Astrocyte (in vitro differentiated cells and primary cell): ENCODE results near the gene SFT2D2. TPM values are rescaled to one million over a fixed set of nuclear protein-coding genes. Genes with fewer than 3 reads are reported as not detected.

ENCODE experiments used
- DNase-seq: peaks from one replicate; pipeline ENCODE4 v3.0.0-alpha.2; 2010; ENCODE audit warnings: low read depth
- FAIRE-seq: peaks from 2 replicates; lab custom pipeline; 2011; peaks lifted over from hg19 to GRCh38; lab: Jason Lieb, UNC
- H2AFZ ChIP-seq: 2 replicates; pipeline ENCODE4 v1.6.0; 2012; ENCODE audit warnings: low read depth, low read length, inconsistent platforms
- H3K27ac ChIP-seq: 2 replicates; pipeline ENCODE4 v1.5.1; 2011; ENCODE audit warnings: low read depth, low read length, inconsistent platforms
- H3K27me3 ChIP-seq: 2 replicates; pipeline ENCODE4 v1.6.0; 2011; ENCODE audit warnings: low read length, inconsistent platforms; ENCODE audit not compliant: insufficient read depth
- H3K36me3 ChIP-seq: 2 replicates; pipeline ENCODE4 v1.5.1; 2011; ENCODE audit warnings: low read length, inconsistent platforms; ENCODE audit not compliant: insufficient read depth
- H3K4me1 ChIP-seq: 2 replicates; pipeline ENCODE4 v1.5.1; 2011; ENCODE audit warnings: low read length, inconsistent platforms; ENCODE audit not compliant: insufficient read depth
- H3K4me2 ChIP-seq: 2 replicates; pipeline ENCODE4 v1.6.0; 2012; ENCODE audit warnings: low read length, inconsistent platforms
- H3K4me3 ChIP-seq: 2 replicates; pipeline ENCODE4 v1.5.1; 2011; ENCODE audit warnings: low read depth, mild to moderate bottlenecking, low read length, inconsistent platforms; ENCODE audit not compliant: insufficient read depth
- H3K79me2 ChIP-seq: 2 replicates; pipeline ENCODE4 v1.6.0; 2012; ENCODE audit warnings: mild to moderate bottlenecking, low read length, inconsistent platforms; ENCODE audit not compliant: insufficient read depth
- H3K9ac ChIP-seq: 2 replicates; pipeline ENCODE4 v1.6.0; 2012; ENCODE audit warnings: mild to moderate bottlenecking, low read length, inconsistent platforms
- H3K9me3 ChIP-seq: 2 replicates; pipeline ENCODE4 v1.5.1; 2012; ENCODE audit warnings: low read depth, mild to moderate bottlenecking, low read length, inconsistent platforms; ENCODE audit not compliant: insufficient read depth
- H4K20me1 ChIP-seq: 2 replicates; pipeline ENCODE4 v1.6.0; 2012; ENCODE audit warnings: low read length, inconsistent platforms; ENCODE audit not compliant: insufficient read depth
- H3K27ac Mint-ChIP-seq: one replicate; pipeline ENCODE4 v1.8.0; 2021; ENCODE audit warnings: mild to moderate bottlenecking, mixed read lengths; ENCODE audit not compliant: unreplicated experiment
- H3K27me3 Mint-ChIP-seq: one replicate; pipeline ENCODE4 v1.8.0; 2021; ENCODE audit warnings: low read depth, mixed read lengths; ENCODE audit not compliant: unreplicated experiment
- H3K36me3 Mint-ChIP-seq: one replicate; pipeline ENCODE4 v1.8.0; 2021; ENCODE audit warnings: low read depth, mixed read lengths; ENCODE audit not compliant: unreplicated experiment
- H3K4me1 Mint-ChIP-seq: one replicate; pipeline ENCODE4 v1.8.0; 2021; ENCODE audit warnings: low read depth, mixed read lengths; ENCODE audit not compliant: unreplicated experiment
- H3K4me3 Mint-ChIP-seq: one replicate; pipeline ENCODE4 v1.8.0; 2021; ENCODE audit warnings: mild to moderate bottlenecking, moderate library complexity, mixed read lengths; ENCODE audit not compliant: unreplicated experiment
- H3K9me3 Mint-ChIP-seq: one replicate; pipeline ENCODE4 v1.8.0; 2021; ENCODE audit warnings: mild to moderate bottlenecking, mixed read lengths; ENCODE audit not compliant: unreplicated experiment
- EZH2 ChIP-seq: IDR thresholded peaks from 2 replicates; pipeline ENCODE4 v1.6.1; 2012; ENCODE audit warnings: mild to moderate bottlenecking, low read length, inconsistent platforms; ENCODE audit not compliant: insufficient read depth
- total RNA-seq: library from RNA; stranded (reverse); gene quantifications from 2 replicates; pipeline ENCODE4 v1.2.1, GENCODE V29; 2021
- TF ChIP-seq, protein P1 (sequence below): IDR thresholded peaks from 2 replicates; pipeline ENCODE4 v1.5.1; 2011; ENCODE audit warnings: low read depth, mild to moderate bottlenecking, inconsistent platforms, low read length, moderate library complexity; ENCODE audit not compliant: insufficient read depth

Gene SFT2D2
- total RNA-seq, 1 donor from 2014 or later, result 73.4 TPM

DNA sequence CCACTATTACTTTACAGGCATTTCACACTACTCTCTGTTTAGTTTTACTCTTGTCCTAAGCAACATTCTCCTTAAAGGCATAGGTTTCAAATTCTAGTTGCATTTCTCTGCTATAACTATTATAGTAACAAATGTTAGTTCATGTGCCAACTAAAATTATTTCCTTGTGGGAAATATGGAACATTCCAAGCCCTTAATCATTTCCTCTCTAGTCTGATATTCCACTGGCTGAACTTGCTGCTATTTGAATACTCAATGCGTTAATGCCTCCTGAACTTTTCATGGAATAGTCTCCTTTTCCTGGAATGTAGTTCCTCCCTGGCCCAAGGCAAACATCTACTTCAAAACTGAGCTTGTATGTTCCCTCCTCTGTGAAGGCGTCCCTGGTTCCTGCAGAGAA is 35.6 kb downstream of the SFT2D2 start:
- Histone ChIP-seq H3K9ac (no peak overlapping the region), H3K9me3 (peaks cover 4% of the 10 kb centered on the region), H3K27me3 (no peaks in the 10 kb centered on the region), H2AFZ (no peak overlapping the region), H3K4me1 (peaks cover 14% of the 10 kb centered on the region), H3K36me3 (no peaks in the 10 kb centered on the region), H3K4me3 (peak overlapping the region; percentile 32), H3K27ac (peak overlapping the region; percentile 52), H3K79me2 (peaks cover 4% of the 10 kb centered on the region), H3K4me2 (peak overlapping the region; percentile 79), H4K20me1 (peaks cover 6% of the 10 kb centered on the region)
- DNase-seq, result peak; percentile 78
- H3K27me3 Mint-ChIP-seq, result no peaks in the 10 kb centered on the region
- peaks cover 11% of the 10 kb centered on the region for H3K4me1 Mint-ChIP-seq
- peaks cover 26% of the 10 kb centered on the region for H3K36me3 Mint-ChIP-seq
- no peak overlapping the region for H3K4me3 Mint-ChIP-seq
- no peak overlapping the region for H3K27ac Mint-ChIP-seq
- TF ChIP-seq, protein P1, sequence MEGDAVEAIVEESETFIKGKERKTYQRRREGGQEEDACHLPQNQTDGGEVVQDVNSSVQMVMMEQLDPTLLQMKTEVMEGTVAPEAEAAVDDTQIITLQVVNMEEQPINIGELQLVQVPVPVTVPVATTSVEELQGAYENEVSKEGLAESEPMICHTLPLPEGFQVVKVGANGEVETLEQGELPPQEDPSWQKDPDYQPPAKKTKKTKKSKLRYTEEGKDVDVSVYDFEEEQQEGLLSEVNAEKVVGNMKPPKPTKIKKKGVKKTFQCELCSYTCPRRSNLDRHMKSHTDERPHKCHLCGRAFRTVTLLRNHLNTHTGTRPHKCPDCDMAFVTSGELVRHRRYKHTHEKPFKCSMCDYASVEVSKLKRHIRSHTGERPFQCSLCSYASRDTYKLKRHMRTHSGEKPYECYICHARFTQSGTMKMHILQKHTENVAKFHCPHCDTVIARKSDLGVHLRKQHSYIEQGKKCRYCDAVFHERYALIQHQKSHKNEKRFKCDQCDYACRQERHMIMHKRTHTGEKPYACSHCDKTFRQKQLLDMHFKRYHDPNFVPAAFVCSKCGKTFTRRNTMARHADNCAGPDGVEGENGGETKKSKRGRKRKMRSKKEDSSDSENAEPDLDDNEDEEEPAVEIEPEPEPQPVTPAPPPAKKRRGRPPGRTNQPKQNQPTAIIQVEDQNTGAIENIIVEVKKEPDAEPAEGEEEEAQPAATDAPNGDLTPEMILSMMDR, result no peak
- TF ChIP-seq EZH2, result no peak
- no peak for FAIRE-seq
- H3K9me3 Mint-ChIP-seq, result peaks cover 10% of the 10 kb centered on the region

GRCh38 chr1:168263130-168263529 is 37.3 kb downstream of the SFT2D2 start:
- TF ChIP-seq, protein P1, result no peak
- TF ChIP-seq EZH2, result no peak
- no peak overlapping the region for H3K27ac ChIP-seq
- no peak overlapping the region for H2AFZ ChIP-seq
- no peaks in the 10 kb centered on the region for H3K27me3 ChIP-seq
- Mint-ChIP-seq H3K27me3 (no peaks in the 10 kb centered on the region), H3K36me3 (peaks cover 18% of the 10 kb centered on the region), H3K9me3 (peaks cover 5% of the 10 kb centered on the region), H3K27ac (no peak overlapping the region), H3K4me1 (peaks cover 11% of the 10 kb centered on the region), H3K4me3 (no peak overlapping the region)
- peaks cover 14% of the 10 kb centered on the region for H3K4me1 ChIP-seq
- no peak overlapping the region for H3K9ac ChIP-seq
- DNase-seq (no peak), FAIRE-seq (no peak)
- no peak overlapping the region for H3K4me2 ChIP-seq
- H3K9me3 ChIP-seq, result no peaks in the 10 kb centered on the region
- peaks cover 4% of the 10 kb centered on the region for H3K79me2 ChIP-seq
- H3K4me3 ChIP-seq, result no peak overlapping the region
- H4K20me1 ChIP-seq, result peaks cover 6% of the 10 kb centered on the region
- H3K36me3 ChIP-seq, result no peaks in the 10 kb centered on the region

DNA sequence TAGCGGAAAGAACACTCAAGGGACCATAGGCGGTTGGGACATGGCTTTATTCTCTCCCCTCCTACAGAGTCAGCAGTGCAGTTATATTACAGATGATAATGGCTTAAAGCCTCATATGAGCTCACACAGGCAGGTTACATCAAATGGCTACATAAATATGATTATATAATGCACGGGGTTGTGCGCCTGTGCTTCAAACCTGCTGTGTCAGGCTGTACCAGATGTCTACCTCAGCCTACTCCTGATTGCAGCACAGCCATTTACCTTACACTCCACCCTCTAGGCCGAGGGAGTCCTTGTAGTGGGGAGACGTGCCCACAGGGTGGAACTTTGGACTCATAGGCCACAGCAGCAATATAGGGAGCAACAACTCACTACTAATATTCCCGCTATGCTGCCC is 38.5 kb downstream of the SFT2D2 start:
- Histone ChIP-seq H3K36me3 (no peaks in the 10 kb centered on the region), H3K27me3 (no peaks in the 10 kb centered on the region), H3K9me3 (no peaks in the 10 kb centered on the region), H3K4me2 (no peak overlapping the region), H3K4me1 (peaks cover 14% of the 10 kb centered on the region), H4K20me1 (peaks cover 6% of the 10 kb centered on the region), H3K4me3 (no peak overlapping the region), H3K9ac (no peak overlapping the region), H3K27ac (no peak overlapping the region), H3K79me2 (peaks cover 4% of the 10 kb centered on the region), H2AFZ (no peak overlapping the region)
- FAIRE-seq, result no peak
- DNase-seq, result no peak
- Mint-ChIP-seq H3K36me3 (peaks cover 23% of the 10 kb centered on the region), H3K4me3 (no peak overlapping the region), H3K27ac (no peak overlapping the region), H3K4me1 (peaks cover 11% of the 10 kb centered on the region), H3K9me3 (peaks cover 2% of the 10 kb centered on the region), H3K27me3 (no peaks in the 10 kb centered on the region)
- no peak for TF ChIP-seq EZH2
